SIG-M5 treated with dmso at 0.1 percent for 504 hours (cell line): ENCODE results near the gene INPP5A.

ENCODE experiments used
- DNase-seq: peaks from one replicate; lab custom pipeline; 2025; ENCODE audit not compliant: unreplicated experiment; lab: John Stamatoyannopoulos, UW

The INPP5A gene

DNA sequence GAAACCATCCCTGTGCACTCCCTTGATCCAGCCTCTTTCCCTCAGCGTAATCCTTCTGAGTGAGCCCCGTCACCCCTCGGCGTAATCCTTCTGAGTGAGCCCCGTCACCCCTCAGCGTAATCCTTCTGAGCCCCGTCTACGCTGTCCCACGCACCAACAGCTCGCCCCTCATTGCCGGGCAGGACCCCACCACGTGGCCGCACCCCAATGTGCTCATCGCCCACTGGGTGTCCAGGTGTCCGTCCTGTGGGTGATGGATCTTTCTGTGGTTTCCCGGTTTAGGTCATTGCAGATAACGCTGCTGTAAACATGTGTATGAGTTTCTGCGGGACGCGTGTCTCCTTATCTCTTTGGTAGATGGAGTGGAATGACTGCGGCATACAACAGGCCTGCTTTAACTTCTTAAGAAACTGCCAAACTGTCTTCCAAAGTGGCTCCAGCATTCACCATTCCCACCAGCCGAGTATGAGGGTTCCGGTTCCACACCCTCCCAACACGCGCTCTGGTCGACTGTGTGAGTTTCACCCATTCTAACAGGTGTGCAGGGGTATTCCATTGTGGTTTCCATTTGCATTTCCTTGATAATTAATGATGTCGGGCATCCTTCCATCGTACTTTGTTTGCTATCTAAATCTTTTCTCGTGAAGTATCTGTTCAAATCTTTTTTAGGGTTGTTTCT, 290.4 kb downstream of the INPP5A start:
- no peak for DNase-seq

DNA sequence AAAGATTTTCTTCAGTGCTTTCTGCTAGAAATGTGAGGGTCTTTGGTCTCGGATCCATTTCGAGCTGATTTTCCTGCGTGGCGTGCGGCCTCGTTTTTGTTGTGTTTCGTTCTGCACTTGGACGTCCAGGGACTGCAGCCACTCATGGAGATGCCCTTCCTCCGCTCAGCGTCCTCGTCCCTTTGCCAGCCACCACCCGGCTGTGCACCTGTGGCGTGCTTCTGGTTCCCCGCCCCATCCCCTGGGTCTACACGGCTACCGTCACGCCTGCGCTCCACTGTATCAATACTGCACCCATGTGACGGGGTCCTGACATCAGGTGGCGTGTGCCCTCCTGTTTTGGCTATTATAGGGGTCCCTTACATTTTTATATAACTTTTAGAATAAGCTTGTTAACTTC, 291.1 kb downstream of the INPP5A start:
- DNase-seq, result no peak

DNA sequence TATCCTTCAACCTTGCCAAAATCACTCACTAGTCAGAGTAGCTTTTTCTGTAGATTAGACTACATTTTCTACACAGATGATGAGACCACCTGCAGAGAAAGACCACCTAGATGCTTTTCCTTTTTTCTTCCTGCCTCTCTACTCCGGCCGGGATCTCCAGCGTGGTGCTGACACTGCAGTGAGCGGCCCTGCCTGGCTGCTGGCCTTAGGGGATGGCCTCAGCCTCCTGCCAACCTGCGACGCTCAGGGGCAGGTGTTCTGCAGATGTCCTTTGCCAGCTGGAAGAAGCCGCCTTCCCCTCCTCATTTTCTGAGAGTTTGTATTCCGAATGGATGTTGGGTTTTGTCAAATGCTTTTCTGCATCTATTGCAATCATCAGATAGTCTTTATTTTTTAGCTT, 291.8 kb downstream of the INPP5A start:
- no peak for DNase-seq

DNA sequence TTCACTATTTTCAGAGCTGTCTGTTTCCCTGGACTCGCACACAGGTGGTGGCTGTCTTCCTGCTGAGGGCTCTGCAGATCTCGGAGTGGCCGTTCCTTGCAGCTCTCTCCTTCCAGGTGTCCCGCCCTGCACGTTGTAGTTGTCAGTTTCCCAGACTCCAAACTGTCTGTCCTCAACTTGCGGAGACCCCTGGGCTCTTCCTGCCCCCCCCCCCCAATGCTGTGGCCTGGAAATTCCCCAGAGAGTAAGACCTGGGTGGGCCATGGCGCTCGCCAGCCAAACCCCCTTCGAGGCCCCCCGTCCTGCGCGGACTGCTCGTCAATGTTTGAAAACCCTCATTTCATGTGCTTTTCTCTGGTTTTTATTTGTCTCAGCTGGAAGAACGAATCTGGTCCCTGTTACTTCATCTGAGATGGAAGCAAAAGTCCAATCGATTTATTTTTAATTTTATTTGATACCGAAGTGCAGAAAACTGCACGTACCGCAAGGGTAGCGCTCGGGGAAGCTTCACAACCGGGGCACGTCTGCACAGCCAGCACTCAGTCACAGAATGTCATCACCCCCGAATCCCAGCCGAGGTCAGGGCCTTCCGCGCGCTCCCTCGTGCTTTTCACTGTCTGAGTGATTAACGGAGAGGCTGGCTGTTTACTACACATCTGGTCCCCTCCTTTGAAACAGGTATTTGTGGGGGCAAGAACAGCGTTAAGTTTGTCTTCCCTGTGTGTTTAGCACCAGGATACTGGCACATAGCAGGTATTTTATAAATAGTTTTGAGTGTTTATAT, 294.8 kb downstream of the INPP5A start:
- DNase-seq, result no peak
